ENCODE results near the gene HES2.
"Not testable (repeated sequence)": the region's sequence is repeated elsewhere in the genome, so short reads cannot be mapped to it uniquely, and the experiment has no call there.

Gene HES2

GRCh38 chr1:6435129-6435528 is 15.4 kb upstream of the HES2 start:
- DNase-seq, result no peak

- no peak for DNase-seq
Observed at GRCh38 chr1:6434186-6434585, 14.5 kb upstream of the HES2 start.

DNA sequence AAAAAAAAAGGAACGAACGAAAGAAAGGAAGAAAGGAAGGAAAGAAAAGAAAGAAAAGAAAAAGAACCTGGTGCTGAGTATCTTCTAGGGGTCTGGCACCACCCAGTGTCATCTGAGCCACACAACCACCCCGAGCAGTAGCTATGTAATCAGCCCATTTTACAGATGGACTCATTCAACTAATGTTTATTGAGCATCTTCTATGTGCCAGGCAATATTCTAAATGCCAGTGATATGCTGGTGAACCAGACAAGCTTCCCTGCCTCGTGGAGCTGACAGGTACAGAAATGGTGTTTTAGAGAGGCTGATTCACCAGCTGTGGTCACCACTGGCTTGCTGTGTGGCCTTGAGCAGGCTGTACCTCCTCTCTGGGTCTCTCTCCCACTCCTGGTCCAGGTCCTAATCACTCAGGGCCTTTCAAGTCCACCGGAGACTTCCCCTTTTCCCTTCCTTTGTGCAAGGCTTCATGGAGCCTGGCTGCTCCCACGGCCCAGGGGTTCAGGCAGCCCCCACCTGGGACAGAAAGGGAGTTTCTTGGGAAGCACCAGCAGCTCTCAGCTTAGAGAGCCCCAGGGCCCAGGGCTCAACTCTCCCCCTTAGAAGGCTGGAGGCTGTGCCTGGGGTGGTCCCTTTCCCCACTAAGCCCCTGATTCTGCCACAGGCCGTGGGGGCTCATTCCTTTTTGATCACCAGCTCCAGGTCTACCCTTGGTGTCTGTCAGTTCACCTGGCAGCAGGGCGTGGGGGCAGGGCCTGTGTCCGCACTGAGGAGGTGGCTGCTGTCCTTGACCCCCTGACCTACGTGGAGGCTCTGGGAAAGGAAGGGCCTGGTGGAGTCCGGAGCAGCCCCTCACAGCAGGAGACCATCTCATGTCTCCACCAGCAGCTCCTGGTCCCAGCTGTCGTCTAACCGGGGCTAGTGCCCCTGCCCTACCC is 12.2 kb upstream of the HES2 start:
- not testable (repeated sequence) for DNase-seq

- DNase-seq, result not testable (repeated sequence)
Observed at GRCh38 chr1:6429660-6430411, 10.1 kb upstream of the HES2 start.

DNA sequence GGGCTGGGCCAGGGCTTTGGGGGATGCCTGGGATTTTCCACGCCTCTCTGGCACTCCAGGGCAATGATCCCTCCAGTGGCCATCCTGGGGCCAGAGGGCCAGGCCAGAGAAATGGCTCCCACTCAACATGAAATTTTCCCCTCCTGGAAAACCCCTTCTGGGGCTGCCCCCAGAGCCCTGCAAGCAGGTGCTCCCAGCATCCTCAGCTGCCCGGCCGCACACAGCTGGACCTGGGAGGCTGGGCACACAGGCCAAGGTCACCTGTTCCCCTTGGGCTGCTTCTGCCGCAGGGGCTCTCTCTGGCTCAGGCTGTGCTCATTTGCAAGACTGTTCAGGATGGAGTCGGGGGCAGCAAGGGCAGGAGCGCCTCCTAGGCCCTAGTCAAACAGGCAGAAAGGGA is 8.7 kb upstream of the HES2 start:
- DNase-seq, result not testable (repeated sequence)

DNA sequence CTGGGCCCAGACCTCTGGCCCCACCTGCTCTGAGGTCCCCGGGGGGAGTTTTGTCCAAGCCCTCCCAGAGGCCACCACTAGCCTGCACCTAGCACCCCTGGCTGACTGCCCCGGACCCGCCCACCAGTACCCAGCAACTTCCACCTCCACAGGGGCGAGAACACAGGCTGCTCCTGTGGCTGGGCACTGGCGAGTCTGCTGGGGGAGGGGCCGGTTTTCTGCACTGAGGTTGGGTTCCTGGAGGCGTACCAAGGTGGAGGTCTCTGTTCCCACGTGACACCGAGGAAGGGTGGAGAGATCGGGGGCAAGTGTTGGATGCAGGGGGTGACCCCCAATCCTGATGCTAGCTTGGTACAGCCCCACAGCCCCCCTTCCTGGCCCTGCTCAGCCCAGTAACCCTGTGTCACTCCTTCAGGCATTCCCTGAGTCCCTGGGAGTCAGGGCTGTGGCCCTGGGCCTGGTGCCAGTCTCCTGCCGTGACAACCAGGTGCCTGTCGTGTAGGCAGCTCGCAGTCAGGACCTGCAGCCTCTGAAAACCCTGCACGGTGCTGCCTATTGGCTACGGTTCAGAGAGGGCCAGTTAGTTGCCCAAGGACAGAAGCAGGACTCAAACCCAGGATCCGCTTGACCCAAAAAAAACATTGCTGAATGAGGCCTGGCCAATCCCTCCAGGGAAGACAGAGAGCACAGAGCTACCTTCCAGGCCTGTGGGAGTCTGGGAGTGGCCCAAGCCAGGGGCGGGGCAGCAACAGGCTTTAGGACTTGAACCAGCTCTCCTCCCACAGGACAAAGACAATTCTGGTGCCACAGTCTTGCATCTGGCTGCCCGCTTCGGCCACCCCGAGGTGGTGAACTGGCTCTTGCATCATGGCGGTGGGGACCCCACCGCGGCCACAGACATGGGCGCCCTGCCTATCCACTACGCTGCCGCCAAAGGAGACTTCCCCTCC is 8.0 kb upstream of the HES2 start:
- no peak for DNase-seq

DNA sequence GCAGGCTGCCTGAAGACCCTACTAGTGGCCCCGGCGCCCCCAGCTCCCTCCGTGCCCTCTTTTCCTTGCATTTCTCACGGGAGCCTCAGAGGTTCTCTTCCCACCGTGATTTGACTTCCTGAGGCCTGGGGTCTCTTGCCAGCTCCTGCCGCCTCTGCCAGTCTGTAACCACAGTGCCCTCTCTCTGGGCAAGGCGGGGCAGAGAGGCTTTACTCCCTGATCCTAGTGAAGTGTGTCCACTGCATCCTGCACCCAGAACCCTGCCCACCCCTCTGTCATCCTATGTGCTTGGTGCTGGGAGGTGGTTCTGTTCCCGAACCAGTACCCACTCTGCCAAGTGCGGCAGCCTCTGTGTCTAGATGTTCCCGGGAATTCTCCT is 7.2 kb upstream of the HES2 start:
- DNase-seq, result no peak

GRCh38 chr1:6426277-6426971 is 6.7 kb upstream of the HES2 start:
- DNase-seq, result no peak

- DNase-seq, result no peak
Observed at GRCh38 chr1:6425658-6426057, 5.9 kb upstream of the HES2 start.

- no peak for DNase-seq
Observed at GRCh38 chr1:6424619-6425593, 5.2 kb upstream of the HES2 start, which contains the start of gene ESPN. ESPN (plus strand) TSS chr1:6424776; CDS start chr1:6424956, 180 bp downstream.

DNA sequence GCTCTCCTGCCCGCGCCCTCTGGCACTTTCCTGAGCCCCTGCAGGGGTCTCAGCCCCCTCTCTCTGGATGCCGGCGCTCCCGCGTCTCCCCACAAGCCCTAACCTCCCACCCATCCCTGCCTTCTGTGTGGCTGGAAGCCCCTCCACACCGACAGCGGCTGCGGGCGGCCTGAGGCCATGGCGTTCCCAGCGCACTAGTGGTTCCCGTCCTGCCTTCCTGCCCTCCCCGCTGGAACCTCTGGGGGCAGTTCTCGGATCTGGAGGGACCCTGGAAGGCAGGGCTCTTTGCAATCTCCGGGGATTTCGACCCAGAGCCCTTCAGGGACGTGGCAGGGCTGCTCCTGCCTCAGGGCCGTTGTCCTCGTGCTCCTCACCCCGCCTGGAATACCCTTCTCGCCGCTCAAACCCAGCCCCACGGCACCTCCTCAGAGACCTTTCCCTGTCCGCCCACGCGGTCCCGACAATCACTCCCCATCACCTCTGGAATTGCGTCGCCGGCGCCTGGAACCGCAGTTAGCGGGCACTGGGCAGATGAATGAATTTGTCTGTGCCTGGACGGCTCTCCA is 4.4 kb upstream of the HES2 start:
- no peak for DNase-seq

DNA sequence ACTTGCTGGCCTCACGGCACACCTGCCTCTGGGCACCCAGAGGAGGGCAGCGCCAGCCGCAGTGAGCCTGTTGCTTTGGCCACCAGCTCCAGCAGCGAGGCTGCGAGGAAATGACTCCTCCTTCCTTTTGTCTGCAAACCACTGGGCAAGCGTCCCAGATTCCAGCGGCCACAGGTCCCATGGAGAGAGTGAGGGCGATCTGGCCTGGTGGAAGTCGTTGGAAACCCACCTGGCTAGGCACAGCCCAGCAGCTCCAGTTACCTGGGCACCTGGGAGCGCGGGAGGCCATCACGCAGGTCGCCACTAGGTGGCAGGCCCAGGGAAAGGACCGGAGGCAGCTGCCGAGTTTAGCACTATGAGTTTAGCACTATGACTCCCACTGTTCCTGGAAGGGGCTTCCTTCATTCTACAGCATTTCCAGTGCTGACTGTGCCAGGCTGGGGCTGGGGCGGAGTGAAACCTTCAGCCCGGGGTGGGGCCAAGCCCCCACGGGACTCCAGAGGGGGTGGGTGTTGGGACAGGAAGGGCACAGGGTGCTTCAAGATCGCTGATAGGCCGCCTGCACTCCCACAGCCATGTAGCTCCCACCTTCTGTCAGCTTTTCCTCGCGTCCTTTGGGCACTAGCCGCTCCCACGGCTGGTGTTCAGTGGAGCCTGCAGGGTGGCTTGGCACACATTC is 3.7 kb upstream of the HES2 start:
- peak; percentile 79 for DNase-seq

GRCh38 chr1:6421266-6421665 is 1.5 kb upstream of the HES2 start:
- DNase-seq, result no peak

DNA sequence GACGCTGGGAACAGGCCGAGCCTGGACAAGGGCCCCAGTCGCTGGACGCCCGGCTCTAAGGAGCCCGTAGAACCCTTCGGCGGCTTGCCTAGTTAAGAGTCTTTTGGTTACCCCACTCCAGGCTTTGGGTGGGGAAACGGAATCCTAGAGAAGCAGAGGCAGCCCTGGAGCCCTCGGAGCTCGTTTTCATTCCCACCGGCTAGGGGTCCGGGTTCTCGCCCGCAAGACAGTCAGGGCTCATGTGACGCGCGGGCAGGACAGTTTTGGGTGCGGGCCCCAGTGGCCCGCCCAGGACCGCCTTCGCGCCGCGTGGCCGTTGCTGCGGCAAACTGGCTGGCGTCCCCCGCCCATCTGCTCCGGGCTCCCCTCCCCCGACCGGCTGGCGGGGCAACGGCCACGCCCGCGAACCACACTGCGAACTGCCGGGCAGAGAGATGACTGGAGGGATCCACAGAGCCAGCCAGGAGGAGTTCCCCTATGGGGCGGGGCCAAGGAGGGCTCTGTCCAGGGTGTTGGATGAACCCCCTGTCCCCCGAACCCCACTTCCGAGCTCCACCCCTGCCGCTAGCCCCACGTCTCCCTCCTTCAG is 829 bp upstream of the HES2 start:
- DNase-seq, result no peak

GRCh38 chr1:6419397-6419803 is 319 bp downstream of the HES2 start:
- DNase-seq, result no peak

DNA sequence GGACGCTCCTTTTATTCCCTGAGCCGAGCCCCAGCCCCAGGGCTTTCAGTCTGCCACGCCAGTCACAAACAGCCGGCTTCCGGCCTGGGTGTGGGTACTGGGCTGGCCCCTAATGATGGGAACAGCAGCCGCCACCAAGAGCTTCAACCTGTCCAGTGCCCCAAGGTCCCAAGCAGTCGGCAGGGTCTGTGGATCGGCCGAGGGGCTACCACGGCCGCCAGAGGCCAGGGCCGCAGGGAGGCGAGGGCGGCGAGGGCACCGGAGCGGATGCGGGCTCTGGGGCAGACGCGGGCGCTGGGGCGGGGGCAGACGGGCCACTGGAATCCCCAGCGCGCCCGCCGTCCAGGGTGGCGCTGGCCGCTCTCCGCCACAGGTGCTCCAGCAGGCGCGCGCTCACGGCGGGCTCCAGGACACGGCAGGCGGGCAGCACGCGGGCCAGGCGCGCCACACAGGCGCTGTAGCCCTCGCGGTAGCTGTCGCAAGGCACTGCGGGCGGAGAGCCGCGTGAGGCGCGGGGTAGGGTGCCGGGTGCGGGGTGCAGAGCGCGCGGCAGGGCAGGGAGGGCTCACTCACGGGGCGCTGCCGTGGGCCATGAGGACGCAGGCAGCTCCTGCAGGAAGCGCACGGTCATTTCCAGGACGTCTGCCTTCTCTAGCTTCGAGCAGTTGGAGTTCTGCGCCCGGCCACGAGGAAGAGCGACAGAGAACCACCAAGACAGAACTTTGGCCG is 887 bp downstream of the HES2 start:
- no peak for DNase-seq

- DNase-seq, result no peak
Observed at GRCh38 chr1:6417961-6418667, 1.6 kb downstream of the HES2 start.

GRCh38 chr1:6416906-6417305 is 2.8 kb downstream of the HES2 start:
- no peak for DNase-seq

All from activated naive CD4-positive, alpha-beta T cell treated with Interleukin-2 at 50 U/mL for 16 hours (primary cell).